WTC11 (cell line): ENCODE results near the gene DISP3. TPM values are rescaled to one million over a fixed set of nuclear protein-coding genes. Genes with fewer than 3 reads are reported as not detected.

Experiments used
- ATAC-seq: fragments of 200-7000 bp; cut with Tn5 transposase; 2 replicates; pipeline ENCODE4 v1.10.0; 2021; ENCODE audit warnings: mild to moderate bottlenecking, moderate library complexity
- CTCF ChIA-PET: fragments of 300-600 bp; sonication (Branson Sonifier 250); formaldehyde crosslinking; loops from one replicate; lab custom pipeline; 2021; ENCODE audit warnings: antibody characterized with exemption; lab: Charles Lee
- POLR2A ChIA-PET: fragments of 350-600 bp; sonication (Branson Sonifier 250); formaldehyde crosslinking; loops from one replicate; lab custom pipeline; 2021; ENCODE audit warnings: antibody characterized with exemption; lab: Charles Lee
- DNase-seq: peaks from one replicate; pipeline ENCODE4 v3.0.0; 2021; ENCODE audit warnings: low spot score
- H3K27ac Mint-ChIP-seq: 2 replicates; pipeline ENCODE4 v1.8.0; 2021; ENCODE audit warnings: mixed read lengths
- H3K27me3 Mint-ChIP-seq: 2 replicates; pipeline ENCODE4 v1.8.0; 2021; ENCODE audit warnings: low read depth, mild to moderate bottlenecking, moderate library complexity, mixed read lengths
- H3K36me3 Mint-ChIP-seq: 2 replicates; pipeline ENCODE4 v1.8.0; 2021; ENCODE audit warnings: mixed read lengths
- H3K4me1 Mint-ChIP-seq: 2 replicates; pipeline ENCODE4 v1.8.0; 2022; ENCODE audit warnings: mixed read lengths
- H3K4me3 Mint-ChIP-seq: 2 replicates; pipeline ENCODE4 v1.8.0; 2021; ENCODE audit warnings: mild to moderate bottlenecking, moderate library complexity, mixed read lengths
- H3K9me3 Mint-ChIP-seq: 2 replicates; pipeline ENCODE4 v1.8.0; 2021; ENCODE audit warnings: mixed read lengths
- CREB1 ChIP-seq: sonication (generic); formaldehyde crosslinking; IDR thresholded peaks from 2 replicates; pipeline ENCODE4 v1.8.0; 2023; ENCODE audit warnings: mild to moderate bottlenecking, missing genetic modification reagents
- HMGA2 ChIP-seq: fragments of 250-450 bp; sonication (Bioruptor Pico); IDR thresholded peaks from 2 replicates; pipeline ENCODE4 v1.4.0; 2021; ENCODE audit warnings: mild to moderate bottlenecking, moderate library complexity
- MXD4 ChIP-seq: fragments of 250-450 bp; sonication (Bioruptor Pico); IDR thresholded peaks from 2 replicates; pipeline ENCODE4 v1.8.0; 2021; ENCODE audit warnings: mild to moderate bottlenecking, moderate library complexity, borderline replicate concordance
- NFATC4 ChIP-seq: fragments of 250-450 bp; sonication (Bioruptor Pico); IDR thresholded peaks from 2 replicates; pipeline ENCODE4 v1.9.0; 2021; ENCODE audit warnings: mild to moderate bottlenecking
- NFE2L1 ChIP-seq: sonication (generic); formaldehyde crosslinking; IDR thresholded peaks from 2 replicates; pipeline ENCODE4 v1.8.1; 2023; ENCODE audit warnings: missing genetic modification reagents
- NR2C2 ChIP-seq: sonication (generic); formaldehyde crosslinking; IDR thresholded peaks from 2 replicates; pipeline ENCODE4 v1.8.0; 2022; ENCODE audit warnings: mild to moderate bottlenecking, missing genetic modification reagents
- TEAD1 ChIP-seq: sonication (generic); formaldehyde crosslinking; IDR thresholded peaks from 2 replicates; pipeline ENCODE4 v1.8.0; 2022; ENCODE audit warnings: mild to moderate bottlenecking, missing genetic modification reagents
- total RNA-seq: library from RNA; stranded (reverse); gene quantifications from 3 replicates; pipeline ENCODE4 v1.2.3, GENCODE V29; 2021
- TF ChIP-seq, protein P1 (sequence below): sonication (generic); formaldehyde crosslinking; IDR thresholded peaks from 2 replicates; pipeline ENCODE4 v1.8.1; 2023; ENCODE audit warnings: mild to moderate bottlenecking, moderate library complexity, missing genetic modification reagents
- TF ChIP-seq, protein P2 (sequence below): sonication (generic); formaldehyde crosslinking; conservative IDR thresholded peaks from 2 replicates; pipeline ENCODE4 v1.8.1; 2023; ENCODE audit warnings: mild to moderate bottlenecking, low read depth, missing genetic modification reagents, moderate library complexity
- TF ChIP-seq, protein P3 (sequence below): sonication (generic); formaldehyde crosslinking; IDR thresholded peaks from 2 replicates; pipeline ENCODE4 v1.8.1; 2022; ENCODE audit warnings: mild to moderate bottlenecking, missing genetic modification reagents, moderate library complexity, borderline replicate concordance
- TF ChIP-seq, protein P4 (sequence below): sonication (generic); formaldehyde crosslinking; IDR thresholded peaks from 2 replicates; pipeline ENCODE4 v1.8.1; 2022; ENCODE audit warnings: low read depth, missing genetic modification reagents, borderline replicate concordance
- TF ChIP-seq, protein P5 (sequence below): fragments of 250-450 bp; sonication (Bioruptor Pico); conservative IDR thresholded peaks from 2 replicates; pipeline ENCODE4 v1.9.0; 2021; ENCODE audit warnings: mild to moderate bottlenecking
- TF ChIP-seq, protein P6 (sequence below): sonication (generic); formaldehyde crosslinking; IDR thresholded peaks from 2 replicates; pipeline ENCODE4 v1.8.1; 2022; ENCODE audit warnings: mild to moderate bottlenecking, moderate library complexity, missing genetic modification reagents

Gene DISP3
- total RNA-seq, 1 experiment from 2014 or later = 6.0 TPM

DNA sequence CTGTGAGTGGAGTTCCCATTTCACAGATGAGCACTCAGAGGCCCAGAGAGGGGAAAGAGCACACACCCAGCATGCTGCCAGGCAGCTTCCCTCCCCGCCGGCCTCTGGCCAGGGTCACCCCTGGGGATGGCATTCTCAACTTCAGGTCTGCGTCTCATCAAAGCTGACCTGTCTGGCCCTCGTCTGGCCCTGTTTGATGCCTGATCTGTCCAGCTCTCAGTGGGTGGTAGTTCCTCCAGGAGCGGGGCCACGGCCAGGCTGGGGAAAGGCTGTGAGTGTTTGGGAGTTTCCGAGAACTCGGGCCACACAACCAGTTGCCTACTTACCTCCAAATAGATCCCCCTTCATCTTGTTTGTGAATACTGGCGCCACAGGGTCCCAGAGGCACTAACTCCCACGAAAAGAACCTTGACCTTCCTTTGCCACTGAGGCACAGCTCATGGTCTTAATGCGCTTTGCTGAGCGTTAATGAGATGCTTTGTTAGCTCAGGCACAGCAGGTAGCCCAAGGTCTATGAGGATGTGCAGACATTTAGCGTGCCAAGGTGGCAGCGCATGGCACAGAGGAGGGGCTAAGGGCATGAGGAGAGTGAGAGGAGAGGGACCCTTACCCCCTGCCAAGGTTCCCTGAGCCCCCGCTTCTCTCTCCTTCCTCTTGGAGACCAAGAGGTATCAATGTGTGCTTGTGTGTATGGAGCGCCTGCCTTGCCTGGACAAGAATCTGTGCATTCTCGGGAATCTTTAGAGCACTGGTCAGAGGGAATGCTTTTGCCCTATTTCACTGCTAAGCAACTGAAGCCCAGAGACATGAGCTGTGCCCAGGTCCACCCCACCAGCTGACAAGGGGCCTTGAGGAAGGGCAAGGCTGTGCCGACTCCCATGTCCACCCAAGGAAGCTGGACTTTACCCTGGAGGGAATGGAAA is 61.2 kb downstream of the DISP3 start:
- ChIA-PET CTCF (interaction anchor here (0.9 to 1.2 kb wide), 2 partner anchors 32 kb away, joined by 3 read pairs; no protein-coding TSS in a partner anchor), POLR2A (no interaction called here)
- Mint-ChIP-seq H3K27ac (no peak overlapping the region), H3K4me3 (no peak overlapping the region), H3K36me3 (no peaks in the 10 kb centered on the region), H3K27me3 (no peaks in the 10 kb centered on the region)
- no peak for ATAC-seq
- DNase-seq = no peak
- TF ChIP-seq TEAD1 (CRISPR knock-in tag) (no peak), HMGA2 (no peak), CREB1 (no peak), NR2C2 (CRISPR knock-in tag) (no peak), NFE2L1 (CRISPR knock-in tag) (no peak)
- TF ChIP-seq, protein P1, sequence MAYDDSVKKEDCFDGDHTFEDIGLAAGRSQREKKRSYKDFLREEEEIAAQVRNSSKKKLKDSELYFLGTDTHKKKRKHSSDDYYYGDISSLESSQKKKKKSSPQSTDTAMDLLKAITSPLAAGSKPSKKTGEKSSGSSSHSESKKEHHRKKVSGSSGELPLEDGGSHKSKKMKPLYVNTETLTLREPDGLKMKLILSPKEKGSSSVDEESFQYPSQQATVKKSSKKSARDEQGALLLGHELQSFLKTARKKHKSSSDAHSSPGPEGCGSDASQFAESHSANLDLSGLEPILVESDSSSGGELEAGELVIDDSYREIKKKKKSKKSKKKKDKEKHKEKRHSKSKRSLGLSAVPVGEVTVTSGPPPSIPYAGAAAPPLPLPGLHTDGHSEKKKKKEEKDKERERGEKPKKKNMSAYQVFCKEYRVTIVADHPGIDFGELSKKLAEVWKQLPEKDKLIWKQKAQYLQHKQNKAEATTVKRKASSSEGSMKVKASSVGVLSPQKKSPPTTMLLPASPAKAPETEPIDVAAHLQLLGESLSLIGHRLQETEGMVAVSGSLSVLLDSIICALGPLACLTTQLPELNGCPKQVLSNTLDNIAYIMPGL (CRISPR knock-in tag) = no peak
- TF ChIP-seq, protein P2, sequence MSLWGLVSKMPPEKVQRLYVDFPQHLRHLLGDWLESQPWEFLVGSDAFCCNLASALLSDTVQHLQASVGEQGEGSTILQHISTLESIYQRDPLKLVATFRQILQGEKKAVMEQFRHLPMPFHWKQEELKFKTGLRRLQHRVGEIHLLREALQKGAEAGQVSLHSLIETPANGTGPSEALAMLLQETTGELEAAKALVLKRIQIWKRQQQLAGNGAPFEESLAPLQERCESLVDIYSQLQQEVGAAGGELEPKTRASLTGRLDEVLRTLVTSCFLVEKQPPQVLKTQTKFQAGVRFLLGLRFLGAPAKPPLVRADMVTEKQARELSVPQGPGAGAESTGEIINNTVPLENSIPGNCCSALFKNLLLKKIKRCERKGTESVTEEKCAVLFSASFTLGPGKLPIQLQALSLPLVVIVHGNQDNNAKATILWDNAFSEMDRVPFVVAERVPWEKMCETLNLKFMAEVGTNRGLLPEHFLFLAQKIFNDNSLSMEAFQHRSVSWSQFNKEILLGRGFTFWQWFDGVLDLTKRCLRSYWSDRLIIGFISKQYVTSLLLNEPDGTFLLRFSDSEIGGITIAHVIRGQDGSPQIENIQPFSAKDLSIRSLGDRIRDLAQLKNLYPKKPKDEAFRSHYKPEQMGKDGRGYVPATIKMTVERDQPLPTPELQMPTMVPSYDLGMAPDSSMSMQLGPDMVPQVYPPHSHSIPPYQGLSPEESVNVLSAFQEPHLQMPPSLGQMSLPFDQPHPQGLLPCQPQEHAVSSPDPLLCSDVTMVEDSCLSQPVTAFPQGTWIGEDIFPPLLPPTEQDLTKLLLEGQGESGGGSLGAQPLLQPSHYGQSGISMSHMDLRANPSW (CRISPR knock-in tag) = no peak
- TF ChIP-seq, protein P3, sequence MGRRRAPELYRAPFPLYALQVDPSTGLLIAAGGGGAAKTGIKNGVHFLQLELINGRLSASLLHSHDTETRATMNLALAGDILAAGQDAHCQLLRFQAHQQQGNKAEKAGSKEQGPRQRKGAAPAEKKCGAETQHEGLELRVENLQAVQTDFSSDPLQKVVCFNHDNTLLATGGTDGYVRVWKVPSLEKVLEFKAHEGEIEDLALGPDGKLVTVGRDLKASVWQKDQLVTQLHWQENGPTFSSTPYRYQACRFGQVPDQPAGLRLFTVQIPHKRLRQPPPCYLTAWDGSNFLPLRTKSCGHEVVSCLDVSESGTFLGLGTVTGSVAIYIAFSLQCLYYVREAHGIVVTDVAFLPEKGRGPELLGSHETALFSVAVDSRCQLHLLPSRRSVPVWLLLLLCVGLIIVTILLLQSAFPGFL (CRISPR knock-in tag) = no peak
- TF ChIP-seq, protein P4, sequence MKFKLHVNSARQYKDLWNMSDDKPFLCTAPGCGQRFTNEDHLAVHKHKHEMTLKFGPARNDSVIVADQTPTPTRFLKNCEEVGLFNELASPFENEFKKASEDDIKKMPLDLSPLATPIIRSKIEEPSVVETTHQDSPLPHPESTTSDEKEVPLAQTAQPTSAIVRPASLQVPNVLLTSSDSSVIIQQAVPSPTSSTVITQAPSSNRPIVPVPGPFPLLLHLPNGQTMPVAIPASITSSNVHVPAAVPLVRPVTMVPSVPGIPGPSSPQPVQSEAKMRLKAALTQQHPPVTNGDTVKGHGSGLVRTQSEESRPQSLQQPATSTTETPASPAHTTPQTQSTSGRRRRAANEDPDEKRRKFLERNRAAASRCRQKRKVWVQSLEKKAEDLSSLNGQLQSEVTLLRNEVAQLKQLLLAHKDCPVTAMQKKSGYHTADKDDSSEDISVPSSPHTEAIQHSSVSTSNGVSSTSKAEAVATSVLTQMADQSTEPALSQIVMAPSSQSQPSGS (CRISPR knock-in tag) = no peak
- TF ChIP-seq, protein P5, sequence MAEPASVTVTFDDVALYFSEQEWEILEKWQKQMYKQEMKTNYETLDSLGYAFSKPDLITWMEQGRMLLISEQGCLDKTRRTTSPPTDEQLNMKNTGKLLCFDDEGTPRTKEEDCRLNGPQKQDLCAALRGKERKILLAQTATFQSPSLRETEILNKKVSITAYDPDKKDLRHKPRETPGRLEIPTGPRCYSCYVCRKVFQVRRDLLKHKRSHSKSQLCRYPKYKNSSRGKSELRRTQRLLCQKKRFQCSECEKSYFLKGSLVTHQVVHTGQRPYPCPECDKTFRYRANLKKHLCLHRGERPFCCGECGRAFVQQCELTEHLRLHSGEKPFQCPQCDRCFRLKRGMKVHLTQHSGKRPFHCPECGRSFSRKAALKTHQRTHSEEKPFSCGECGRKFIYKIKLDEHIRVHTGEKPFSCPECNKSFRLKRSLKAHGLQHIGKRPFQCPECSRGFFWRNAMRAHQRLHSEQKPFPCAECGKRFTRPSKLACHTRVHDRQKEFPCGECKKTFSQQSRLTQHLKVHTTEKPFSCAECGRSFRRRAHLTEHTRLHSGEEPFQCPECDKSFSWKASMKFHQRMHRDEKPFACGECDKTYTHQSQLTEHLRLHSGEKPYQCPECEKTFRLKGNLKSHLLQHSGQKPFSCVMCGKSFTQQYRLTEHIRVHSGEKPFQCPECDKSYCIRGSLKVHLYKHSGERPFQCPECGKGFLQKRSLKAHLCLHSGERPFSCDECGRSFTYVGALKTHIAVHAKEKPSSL (CRISPR knock-in tag) = no peak
- TF ChIP-seq, protein P6, sequence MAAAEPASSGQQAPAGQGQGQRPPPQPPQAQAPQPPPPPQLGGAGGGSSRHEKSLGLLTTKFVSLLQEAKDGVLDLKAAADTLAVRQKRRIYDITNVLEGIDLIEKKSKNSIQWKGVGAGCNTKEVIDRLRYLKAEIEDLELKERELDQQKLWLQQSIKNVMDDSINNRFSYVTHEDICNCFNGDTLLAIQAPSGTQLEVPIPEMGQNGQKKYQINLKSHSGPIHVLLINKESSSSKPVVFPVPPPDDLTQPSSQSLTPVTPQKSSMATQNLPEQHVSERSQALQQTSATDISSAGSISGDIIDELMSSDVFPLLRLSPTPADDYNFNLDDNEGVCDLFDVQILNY (CRISPR knock-in tag) = no peak
- TF ChIP-seq, all 79 proteins: peak for 0
- Mint-ChIP-seq H3K9me3 (no peaks in the 10 kb centered on the region), H3K4me1 (peaks cover 16% of the 10 kb centered on the region)

DNA sequence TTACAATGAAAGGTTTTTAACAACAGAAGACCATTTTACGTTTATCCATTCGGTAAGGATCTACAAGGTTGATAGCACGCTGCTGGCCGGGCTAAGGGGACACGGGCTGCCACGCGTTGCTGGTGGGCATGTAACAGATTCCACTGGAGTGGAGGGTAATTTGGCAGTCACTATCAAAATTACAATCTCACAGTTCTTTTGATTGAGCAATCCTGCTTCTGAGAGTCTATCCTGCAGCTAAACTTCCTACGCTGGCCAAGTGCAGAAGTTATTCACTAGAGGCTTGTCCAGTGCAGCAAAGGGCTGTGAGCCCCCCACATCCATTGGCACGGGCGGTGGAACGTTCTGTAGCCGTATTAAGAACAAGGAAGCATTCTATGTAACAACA is 61.8 kb downstream of the DISP3 start:
- DNase-seq = no peak
- Mint-ChIP-seq H3K4me3 (no peak overlapping the region), H3K27ac (no peak overlapping the region), H3K36me3 (no peaks in the 10 kb centered on the region), H3K4me1 (peaks cover 16% of the 10 kb centered on the region), H3K27me3 (no peaks in the 10 kb centered on the region), H3K9me3 (no peaks in the 10 kb centered on the region)
- CTCF ChIA-PET = interaction anchor here (0.9 kb wide), 1 partner anchor 31 kb away, joined by 3 read pairs; no protein-coding TSS in a partner anchor
- POLR2A ChIA-PET = no interaction called here
- TF ChIP-seq NFATC4 (CRISPR knock-in tag) (no peak), MXD4 (CRISPR knock-in tag) (no peak), TEAD1 (CRISPR knock-in tag) (no peak)
- no peak for ATAC-seq
